Panc1 (cell line): ENCODE results near the gene SYNPO. TPM values are rescaled to one million over a fixed set of nuclear protein-coding genes. Genes with fewer than 3 reads are reported as not detected.

Experiments
- ATAC-seq: fragments of 200-7000 bp; cut with Tn5 transposase; 2 replicates; pipeline ENCODE4 v1.9.1; 2020; ENCODE audit warnings: mild to moderate bottlenecking, moderate library complexity
- BruUV-seq: library from RNA; stranded (reverse); fragments of 400-500 nt; replicated peaks from 2 replicates; lab custom pipeline; 2021; lab: Mats Ljungman, UMichigan
- CTCF ChIA-PET: fragments of 300-600 bp; sonication (Branson Sonifier 250); formaldehyde crosslinking; loops from one replicate; lab custom pipeline; 2022; ENCODE audit warnings: antibody characterized with exemption; lab: Charles Lee
- POLR2A ChIA-PET: fragments of 300-600 bp; sonication (Branson Sonifier 250); formaldehyde crosslinking; loops from one replicate; lab custom pipeline; 2022; ENCODE audit warnings: antibody characterized with exemption; lab: Charles Lee
- DNase-seq: peaks from one replicate; pipeline ENCODE4 v3.0.0-alpha.2; 2010; ENCODE audit warnings: low read depth, low spot score
- H3K27ac ChIP-seq: 2 replicates; pipeline ENCODE4 v1.5.1; 2011; ENCODE audit warnings: mild to moderate bottlenecking, low read length, inconsistent platforms
- H3K27me3 ChIP-seq: fragments of 200-500 bp; sonication (Bioruptor generic); 2 replicates; pipeline ENCODE4 v1.6.0; 2014; ENCODE audit warnings: low read length, inconsistent platforms; ENCODE audit not compliant: control insufficient read depth, insufficient read depth
- H3K36me3 ChIP-seq: fragments of 200-500 bp; sonication (Bioruptor generic); 2 replicates; pipeline ENCODE4 v1.5.1; 2014; ENCODE audit warnings: inconsistent platforms, mild to moderate bottlenecking, low read length, moderate library complexity; ENCODE audit not compliant: control insufficient read depth, insufficient read depth
- H3K4me1 ChIP-seq: 2 replicates; pipeline ENCODE4 v1.5.1; 2011; ENCODE audit warnings: inconsistent platforms, mild to moderate bottlenecking, low read length, moderate library complexity; ENCODE audit not compliant: control insufficient read depth, insufficient read depth
- H3K4me3 ChIP-seq, 2 experiments: 2 replicates each; pipeline ENCODE4 v1.5.1; 2011 to 2012; ENCODE audit warnings: low read depth in 2 of 2, low read length in 2 of 2, mild to moderate bottlenecking in 2 of 2, inconsistent platforms in 1 of 2, moderate library complexity in 1 of 2
- H3K9me3 ChIP-seq: fragments of 200-500 bp; sonication (Bioruptor generic); 2 replicates; pipeline ENCODE4 v1.5.1; 2014; ENCODE audit warnings: low read depth, mild to moderate bottlenecking, inconsistent platforms, low read length, moderate library complexity; ENCODE audit not compliant: control insufficient read depth, insufficient read depth
- POLR2AphosphoS5 ChIP-seq: IDR thresholded peaks from 2 replicates; pipeline ENCODE4 v1.6.1; 2012; ENCODE audit warnings: mild to moderate bottlenecking, low read depth, low read length, moderate library complexity
- SIN3A ChIP-seq: IDR thresholded peaks from 2 replicates; pipeline ENCODE4 v1.6.1; 2012; ENCODE audit warnings: low read depth, mild to moderate bottlenecking, low read length, moderate library complexity, borderline replicate concordance; ENCODE audit not compliant: insufficient read depth
- TCF7L2 ChIP-seq: IDR thresholded peaks from 2 replicates; pipeline ENCODE4 v1.6.1; 2011; ENCODE audit warnings: mild to moderate bottlenecking, low read depth, low read length, inconsistent platforms
- in situ Hi-C: cut with HindIII; loops from 2 replicates; pipeline ENCODE4 v1.10.0; 2016; ENCODE audit warnings: low sequenced_read_pairs, low pct_unique_long_range_greater_than_20kb
- intact Hi-C: fragments of 100-400 bp; cut with micrococcal nuclease; formaldehyde crosslinking; loops from one replicate; pipeline ENCODE4 v1.10.0; 2022; ENCODE audit not compliant: unreplicated experiment
- total RNA-seq: library from RNA; stranded (reverse); gene quantifications from one replicate; pipeline ENCODE4 v1.2.1, GENCODE V29; 2021; ENCODE audit not compliant: unreplicated experiment
- TF ChIP-seq, protein P1 (sequence below): fragments of 450-650 bp; IDR thresholded peaks from 2 replicates; pipeline ENCODE4 v1.5.1; 2017; ENCODE audit warnings: mild to moderate bottlenecking
- TF ChIP-seq, protein P2 (sequence below), 2 experiments: IDR thresholded peaks; 2 replicates each; pipeline ENCODE4 v1.6.1; 2011 to 2012; ENCODE audit warnings: low read depth in 2 of 2, control low read depth in 1 of 2, low read length in 1 of 2, mild to moderate bottlenecking in 1 of 2, moderate library complexity in 1 of 2; ENCODE audit not compliant: insufficient read depth in 1 of 2

The SYNPO gene
- total RNA-seq, 1 experiment from 2014 or later: 82.8 TPM

- TF ChIP-seq TCF7L2 (no peak), SIN3A (no peak), POLR2AphosphoS5 (no peak)
- TF ChIP-seq, protein P1, sequence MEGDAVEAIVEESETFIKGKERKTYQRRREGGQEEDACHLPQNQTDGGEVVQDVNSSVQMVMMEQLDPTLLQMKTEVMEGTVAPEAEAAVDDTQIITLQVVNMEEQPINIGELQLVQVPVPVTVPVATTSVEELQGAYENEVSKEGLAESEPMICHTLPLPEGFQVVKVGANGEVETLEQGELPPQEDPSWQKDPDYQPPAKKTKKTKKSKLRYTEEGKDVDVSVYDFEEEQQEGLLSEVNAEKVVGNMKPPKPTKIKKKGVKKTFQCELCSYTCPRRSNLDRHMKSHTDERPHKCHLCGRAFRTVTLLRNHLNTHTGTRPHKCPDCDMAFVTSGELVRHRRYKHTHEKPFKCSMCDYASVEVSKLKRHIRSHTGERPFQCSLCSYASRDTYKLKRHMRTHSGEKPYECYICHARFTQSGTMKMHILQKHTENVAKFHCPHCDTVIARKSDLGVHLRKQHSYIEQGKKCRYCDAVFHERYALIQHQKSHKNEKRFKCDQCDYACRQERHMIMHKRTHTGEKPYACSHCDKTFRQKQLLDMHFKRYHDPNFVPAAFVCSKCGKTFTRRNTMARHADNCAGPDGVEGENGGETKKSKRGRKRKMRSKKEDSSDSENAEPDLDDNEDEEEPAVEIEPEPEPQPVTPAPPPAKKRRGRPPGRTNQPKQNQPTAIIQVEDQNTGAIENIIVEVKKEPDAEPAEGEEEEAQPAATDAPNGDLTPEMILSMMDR: no peak
- TF ChIP-seq, protein P2, sequence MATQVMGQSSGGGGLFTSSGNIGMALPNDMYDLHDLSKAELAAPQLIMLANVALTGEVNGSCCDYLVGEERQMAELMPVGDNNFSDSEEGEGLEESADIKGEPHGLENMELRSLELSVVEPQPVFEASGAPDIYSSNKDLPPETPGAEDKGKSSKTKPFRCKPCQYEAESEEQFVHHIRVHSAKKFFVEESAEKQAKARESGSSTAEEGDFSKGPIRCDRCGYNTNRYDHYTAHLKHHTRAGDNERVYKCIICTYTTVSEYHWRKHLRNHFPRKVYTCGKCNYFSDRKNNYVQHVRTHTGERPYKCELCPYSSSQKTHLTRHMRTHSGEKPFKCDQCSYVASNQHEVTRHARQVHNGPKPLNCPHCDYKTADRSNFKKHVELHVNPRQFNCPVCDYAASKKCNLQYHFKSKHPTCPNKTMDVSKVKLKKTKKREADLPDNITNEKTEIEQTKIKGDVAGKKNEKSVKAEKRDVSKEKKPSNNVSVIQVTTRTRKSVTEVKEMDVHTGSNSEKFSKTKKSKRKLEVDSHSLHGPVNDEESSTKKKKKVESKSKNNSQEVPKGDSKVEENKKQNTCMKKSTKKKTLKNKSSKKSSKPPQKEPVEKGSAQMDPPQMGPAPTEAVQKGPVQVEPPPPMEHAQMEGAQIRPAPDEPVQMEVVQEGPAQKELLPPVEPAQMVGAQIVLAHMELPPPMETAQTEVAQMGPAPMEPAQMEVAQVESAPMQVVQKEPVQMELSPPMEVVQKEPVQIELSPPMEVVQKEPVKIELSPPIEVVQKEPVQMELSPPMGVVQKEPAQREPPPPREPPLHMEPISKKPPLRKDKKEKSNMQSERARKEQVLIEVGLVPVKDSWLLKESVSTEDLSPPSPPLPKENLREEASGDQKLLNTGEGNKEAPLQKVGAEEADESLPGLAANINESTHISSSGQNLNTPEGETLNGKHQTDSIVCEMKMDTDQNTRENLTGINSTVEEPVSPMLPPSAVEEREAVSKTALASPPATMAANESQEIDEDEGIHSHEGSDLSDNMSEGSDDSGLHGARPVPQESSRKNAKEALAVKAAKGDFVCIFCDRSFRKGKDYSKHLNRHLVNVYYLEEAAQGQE (IDR thresholded peaks at IDR 0.05; ENCODE audit: insufficient read depth in 1 of 2, low read depth in 2 of 2, low read length in 1 of 2): no peak
- intact Hi-C loops (loop anchor here (1.0 kb wide), 1 partner anchor 194 kb away; no protein-coding TSS in a partner anchor), in situ Hi-C loops (no loop called here)
- H3K4me1 ChIP-seq: peaks cover 20% of the 10 kb centered on the region
- no peaks in the 10 kb centered on the region; the same call in none of the 2 replicates for H3K36me3 ChIP-seq
- peak overlapping the region; percentile 42 for H3K27ac ChIP-seq
- no peak overlapping the region for H3K4me3 ChIP-seq
- no peaks in the 10 kb centered on the region for H3K27me3 ChIP-seq
- POLR2A ChIA-PET: interaction anchor here (0.6 kb wide), 1 partner anchor 42 kb away, joined by 3 read pairs; no protein-coding TSS in a partner anchor
- DNase-seq (no peak), ATAC-seq (no peak)
- no peaks in the 10 kb centered on the region for H3K9me3 ChIP-seq
- no TSS peak for BruUV-seq
- CTCF ChIA-PET: interaction anchor here (0.6 kb wide), 1 partner anchor 90 kb away, joined by 4 read pairs; no protein-coding TSS in a partner anchor
Measured at GRCh38 chr5:150651924-150652671, 11.6 kb downstream of the SYNPO start.

- no peak for DNase-seq
- intact Hi-C loops (no loop called here), in situ Hi-C loops (no loop called here)
- ATAC-seq: no peak
- TF ChIP-seq, protein P2 (IDR thresholded peaks at IDR 0.05; ENCODE audit: insufficient read depth in 1 of 2, low read depth in 2 of 2, low read length in 1 of 2): no peak
- TF ChIP-seq, protein P1: no peak
- TF ChIP-seq POLR2AphosphoS5 (no peak), TCF7L2 (no peak), SIN3A (no peak)
- BruUV-seq: no TSS peak
- ChIA-PET POLR2A (no interaction called here), CTCF (interaction anchor here (0.6 to 1.6 kb wide), 3 partner anchors 9 to 195 kb away, joined by 4 to 12 read pairs (median 4); no protein-coding TSS in a partner anchor)
- peaks cover 18% of the 10 kb centered on the region for H3K4me1 ChIP-seq
- no peaks in the 10 kb centered on the region for H3K9me3 ChIP-seq
- no peak overlapping the region for H3K4me3 ChIP-seq
- no peaks in the 10 kb centered on the region; the same call in 1 of the 2 replicates for H3K36me3 ChIP-seq
- H3K27me3 ChIP-seq: no peaks in the 10 kb centered on the region
- H3K27ac ChIP-seq: peak overlapping the region; percentile 61; the same call in 1 of the 2 replicates
Measured at GRCh38 chr5:150653145-150653761, 12.8 kb downstream of the SYNPO start.
